Trophoblast cell (in vitro differentiated cells and primary cell): Measurements from ENCODE around the gene SSC5D.
"Not testable (repeated sequence)": the region's sequence is repeated elsewhere in the genome, so short reads cannot be mapped to it uniquely, and the experiment has no call there.

Experiments used
- DNase-seq, 2 donors: peaks; one replicate each; pipeline ENCODE4 v3.0.0-alpha.2; 2016
- H2AFZ ChIP-seq: 2 replicates; pipeline ENCODE4 v1.6.1; 2013; ENCODE audit warnings: low read length, moderate library complexity, mild to moderate bottlenecking; ENCODE audit not compliant: insufficient read depth, poor library complexity
- H2AK5ac ChIP-seq: 2 replicates; pipeline ENCODE4 v1.6.1; 2013; ENCODE audit warnings: mild to moderate bottlenecking, low read length
- H2BK120ac ChIP-seq: 2 replicates; pipeline ENCODE4 v1.6.1; 2013; ENCODE audit warnings: low read length, mild to moderate bottlenecking, moderate library complexity; ENCODE audit not compliant: insufficient read depth, poor library complexity
- H2BK12ac ChIP-seq: 2 replicates; pipeline ENCODE4 v1.6.1; 2013; ENCODE audit warnings: mild to moderate bottlenecking, low read length, moderate library complexity
- H2BK5ac ChIP-seq: 2 replicates; pipeline ENCODE4 v1.6.1; 2013; ENCODE audit warnings: low read length, low read depth, moderate library complexity, mild to moderate bottlenecking; ENCODE audit not compliant: poor library complexity
- H3K14ac ChIP-seq: 2 replicates; pipeline ENCODE4 v1.6.1; 2013; ENCODE audit warnings: mild to moderate bottlenecking, low read length
- H3K18ac ChIP-seq: 2 replicates; pipeline ENCODE4 v1.6.1; 2013; ENCODE audit warnings: mild to moderate bottlenecking, low read length
- H3K23ac ChIP-seq: 2 replicates; pipeline ENCODE4 v1.6.1; 2013; ENCODE audit warnings: low read length
- H3K27ac ChIP-seq: 2 replicates; pipeline ENCODE4 v1.5.1; 2013; ENCODE audit warnings: low read depth, mild to moderate bottlenecking, inconsistent platforms, low read length, moderate library complexity
- H3K27me3 ChIP-seq: 2 replicates; pipeline ENCODE4 v1.6.1; 2013; ENCODE audit warnings: inconsistent platforms, mild to moderate bottlenecking, low read length, moderate library complexity; ENCODE audit not compliant: insufficient read depth
- H3K36me3 ChIP-seq, 2 experiments: 1 replicate in 1 of 2; 2 replicates in 1 of 2; pipeline ENCODE4 v1.6.1; 2013; ENCODE audit warnings: low read length in 2 of 2, mild to moderate bottlenecking in 2 of 2, moderate library complexity in 1 of 2; ENCODE audit not compliant: insufficient read depth in 2 of 2, control insufficient read depth in 1 of 2
- H3K4ac ChIP-seq: 2 replicates; pipeline ENCODE4 v1.6.1; 2013; ENCODE audit warnings: low read depth, mild to moderate bottlenecking, low read length, moderate library complexity
- H3K4me1 ChIP-seq, 2 experiments: 1 replicate in 1 of 2; 2 replicates in 1 of 2; pipeline ENCODE4 v1.6.1; 2013; ENCODE audit warnings: low read length in 2 of 2, mild to moderate bottlenecking in 2 of 2, moderate library complexity in 1 of 2; ENCODE audit not compliant: insufficient read depth in 2 of 2, control insufficient read depth in 1 of 2
- H3K4me2 ChIP-seq: 2 replicates; pipeline ENCODE4 v1.6.1; 2013; ENCODE audit warnings: inconsistent platforms, mild to moderate bottlenecking, low read length, moderate library complexity
- H3K4me3 ChIP-seq: 2 replicates; pipeline ENCODE4 v1.5.1; 2013; ENCODE audit warnings: mild to moderate bottlenecking, low read depth, low read length, inconsistent platforms
- H3K79me1 ChIP-seq: one replicate; pipeline ENCODE4 v1.6.1; 2013; ENCODE audit warnings: low read length
- H3K79me2 ChIP-seq: 2 replicates; pipeline ENCODE4 v1.6.1; 2013; ENCODE audit warnings: low read length, mild to moderate bottlenecking; ENCODE audit not compliant: control insufficient read depth, insufficient read depth, poor library complexity
- H3K9ac ChIP-seq: 2 replicates; pipeline ENCODE4 v1.6.1; 2013; ENCODE audit warnings: mild to moderate bottlenecking, low read length
- H3K9me3 ChIP-seq: 2 replicates; pipeline ENCODE4 v1.6.1; 2013; ENCODE audit warnings: low read depth, mild to moderate bottlenecking, control low read depth, inconsistent platforms, low read length; ENCODE audit not compliant: insufficient read depth
- H4K12ac ChIP-seq: 2 replicates; pipeline ENCODE4 v1.6.1; 2013; ENCODE audit warnings: low read depth, mild to moderate bottlenecking, low read length, moderate library complexity
- H4K8ac ChIP-seq: 2 replicates; pipeline ENCODE4 v1.6.1; 2013; ENCODE audit warnings: low read depth, mild to moderate bottlenecking, low read length, moderate library complexity
- H4K91ac ChIP-seq: one replicate; pipeline ENCODE4 v1.6.1; 2013; ENCODE audit warnings: low read depth, mild to moderate bottlenecking, low read length, moderate library complexity
- WGBS: extraction: QIAGEN DNeasy Blood & Tissue Kit; methylation state at CpG from one replicate; pipeline ENCODE4 v1.1.7; 2013; ENCODE audit warnings: missing lambda C conversion rate; ENCODE audit not compliant: insufficient read length, insufficient coverage; ENCODE audit errors: extremely low coverage; 5-methylcytosine and 5-hydroxymethylcytosine counted together

SSC5D gene

DNA sequence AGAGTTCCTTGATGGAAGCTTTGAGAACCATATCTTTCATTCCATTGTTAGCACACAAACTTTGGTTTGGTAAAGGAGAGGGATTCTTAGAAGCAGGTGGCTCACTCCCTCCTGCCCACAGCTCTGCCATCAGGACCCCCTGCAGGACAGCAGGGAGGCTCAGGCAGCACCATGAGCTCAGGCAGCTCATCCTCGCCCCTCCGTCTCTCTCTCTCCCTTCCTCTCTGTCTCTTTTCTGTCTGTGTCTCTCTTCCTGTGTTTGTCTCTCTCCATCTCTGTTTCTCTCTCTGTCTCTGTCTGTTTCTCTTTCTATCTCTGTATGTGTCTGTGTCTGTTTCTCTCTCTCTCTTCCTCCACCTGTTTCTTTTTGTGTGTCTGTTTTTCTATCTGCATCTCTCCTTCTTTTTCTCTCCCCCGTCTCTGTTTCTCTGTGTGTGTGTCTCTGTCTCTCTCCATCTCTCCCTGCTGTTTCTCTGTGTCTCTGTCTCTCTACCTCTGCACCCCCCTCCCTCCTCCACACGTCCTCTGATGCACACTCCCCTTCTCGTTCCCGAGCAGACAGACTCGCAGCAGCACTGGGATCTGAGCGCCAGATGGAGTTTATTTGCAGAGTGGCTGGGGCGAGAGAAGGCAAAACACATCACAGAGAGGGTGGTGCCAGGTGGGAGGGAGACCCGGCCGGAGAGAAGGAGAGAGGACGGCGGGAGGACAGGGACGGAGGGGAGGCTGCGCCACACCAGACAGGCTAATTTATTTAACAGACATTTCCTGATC, 40.0 kb downstream of the SSC5D start:
- Histone ChIP-seq H3K14ac (no peak overlapping the region), H3K9ac (no peak overlapping the region), H3K4me3 (peak overlapping the region; percentile 1), H3K79me2 (no peaks in the 10 kb centered on the region), H3K79me1 (no peaks in the 10 kb centered on the region), H3K27ac (no peak overlapping the region), H2AK5ac (no peak overlapping the region), H3K27me3 (no peaks in the 10 kb centered on the region), H3K4ac (no peak overlapping the region), H3K4me1 (no peaks in the 10 kb centered on the region), H2BK12ac (no peak overlapping the region), H2BK5ac (no peak overlapping the region), H4K91ac (no peak overlapping the region), H3K18ac (no peak overlapping the region), H4K8ac (no peak overlapping the region), H3K36me3 (no peaks in the 10 kb centered on the region), H3K4me2 (no peak overlapping the region), H4K12ac (no peak overlapping the region), H2AFZ (no peak overlapping the region), H3K23ac (no peak overlapping the region), H3K9me3 (peaks cover 11% of the 10 kb centered on the region), H2BK120ac (no peak overlapping the region)
- no peak for DNase-seq
- no CpG with 5 or more reads among the region's 15 CpGs for WGBS

DNA sequence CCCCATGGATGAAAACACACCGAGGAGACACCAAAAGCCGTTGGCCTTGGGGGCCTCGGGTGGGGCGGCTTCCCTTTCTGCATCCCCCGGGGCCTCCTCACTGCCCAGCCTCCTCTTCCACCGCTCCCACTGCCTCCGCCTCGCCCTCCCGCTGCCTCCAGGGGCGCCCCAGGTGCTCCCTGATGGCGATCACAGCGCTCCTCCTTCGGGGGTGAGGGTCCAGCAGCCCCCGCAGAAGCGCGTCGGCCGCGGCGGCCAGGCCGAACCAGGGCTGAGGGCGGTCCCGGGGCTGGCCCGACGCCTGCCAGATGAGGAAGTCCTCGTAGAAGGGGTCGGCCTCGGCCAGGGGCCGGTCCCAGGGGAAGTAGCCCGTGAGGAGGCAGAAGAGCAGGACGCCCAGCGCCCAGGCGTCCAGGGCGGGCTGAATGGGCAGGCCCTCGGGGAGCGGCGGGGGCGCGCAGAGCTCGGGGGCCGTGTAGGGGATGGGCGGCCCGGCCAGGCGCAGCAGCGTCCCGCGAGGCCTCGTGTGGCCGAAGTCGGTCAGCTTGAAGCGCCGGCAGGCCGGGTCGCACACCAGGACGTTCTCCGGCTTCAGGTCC, 41.5 kb downstream of the SSC5D start:
- no CpG with 5 or more reads among the region's 56 CpGs for WGBS

DNA sequence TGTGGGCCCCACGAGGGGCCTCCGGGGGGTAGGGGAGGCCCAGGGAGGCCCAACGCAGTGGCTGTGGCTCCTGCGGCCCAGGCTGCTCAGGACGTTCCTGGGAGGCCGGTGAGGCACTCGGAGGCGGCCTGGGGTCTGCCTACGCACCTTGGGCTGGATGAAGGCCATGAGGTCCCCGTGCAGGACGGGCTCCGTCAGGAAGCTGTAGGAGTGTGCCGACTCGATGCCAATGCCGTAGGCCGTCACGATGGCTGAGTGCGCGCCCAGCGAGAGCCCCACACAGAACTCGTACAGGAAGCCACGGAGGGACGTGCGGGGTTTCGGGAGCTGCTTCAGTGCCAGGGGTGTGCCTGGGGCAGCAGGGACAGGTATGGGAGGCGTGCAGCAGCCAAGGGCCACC, 42.8 kb downstream of the SSC5D start:
- Histone ChIP-seq H3K36me3 (no peaks in the 10 kb centered on the region), H4K8ac (no peak overlapping the region), H3K9me3 (peaks cover 11% of the 10 kb centered on the region), H3K23ac (no peak overlapping the region), H3K14ac (no peak overlapping the region), H3K79me1 (no peaks in the 10 kb centered on the region), H2BK5ac (no peak overlapping the region), H2BK12ac (no peak overlapping the region), H3K79me2 (no peaks in the 10 kb centered on the region), H2BK120ac (no peak overlapping the region), H3K9ac (no peak overlapping the region), H3K27me3 (no peaks in the 10 kb centered on the region), H4K12ac (no peak overlapping the region), H3K18ac (no peak overlapping the region), H3K4me1 (no peaks in the 10 kb centered on the region), H3K4ac (no peak overlapping the region), H2AK5ac (no peak overlapping the region), H3K4me2 (no peak overlapping the region), H3K27ac (no peak overlapping the region), H4K91ac (no peak overlapping the region), H3K4me3 (no peak overlapping the region), H2AFZ (no peak overlapping the region)
- DNase-seq, result no peak
- no CpG with 5 or more reads among the region's 26 CpGs for WGBS

More for the DNA sequence above, 41.5 kb downstream of the SSC5D start:
- Histone ChIP-seq H3K14ac (no peak overlapping the region), H3K27ac (no peak overlapping the region), H3K9ac (no peak overlapping the region), H3K9me3 (peaks cover 11% of the 10 kb centered on the region), H3K4me2 (no peak overlapping the region), H3K4me3 (no peak overlapping the region), H2AFZ (no peak overlapping the region), H2BK12ac (no peak overlapping the region), H3K23ac (no peak overlapping the region), H3K4ac (no peak overlapping the region), H3K18ac (no peak overlapping the region), H3K36me3 (no peaks in the 10 kb centered on the region), H2AK5ac (no peak overlapping the region), H2BK120ac (no peak overlapping the region), H2BK5ac (no peak overlapping the region), H3K79me1 (no peaks in the 10 kb centered on the region), H4K12ac (no peak overlapping the region), H3K4me1 (no peaks in the 10 kb centered on the region), H3K79me2 (no peaks in the 10 kb centered on the region), H4K8ac (no peak overlapping the region), H4K91ac (no peak overlapping the region), H3K27me3 (no peaks in the 10 kb centered on the region)
- no peak for DNase-seq

DNA sequence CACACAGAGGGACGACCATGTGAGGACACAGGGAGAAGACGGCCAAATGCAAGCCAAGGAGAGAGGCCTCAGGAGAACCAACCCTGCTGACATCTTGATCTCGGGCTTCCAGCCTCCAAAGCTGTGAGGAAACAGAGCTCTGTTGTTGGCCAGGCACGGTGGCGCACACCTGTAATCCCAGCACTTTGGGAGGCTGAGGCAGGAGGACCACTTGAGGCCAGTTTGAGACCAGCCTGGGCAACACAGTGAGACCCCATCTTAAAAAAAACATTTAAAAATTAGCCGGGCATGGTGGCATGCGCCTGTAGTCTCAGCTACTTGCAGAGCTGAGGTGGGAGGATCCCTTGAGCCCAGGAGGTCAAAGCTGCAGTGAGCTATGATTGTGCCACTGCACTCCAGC, 46.0 kb downstream of the SSC5D start:
- H4K12ac ChIP-seq, H3K18ac ChIP-seq, H3K4me2 ChIP-seq, H3K4ac ChIP-seq, H2AK5ac ChIP-seq, H3K14ac ChIP-seq, H3K9me3 ChIP-seq, H3K23ac ChIP-seq, H3K79me2 ChIP-seq, H2BK12ac ChIP-seq, H3K4me3 ChIP-seq, H3K27me3 ChIP-seq, H3K9ac ChIP-seq, H3K27ac ChIP-seq, H3K36me3 ChIP-seq, H2AFZ ChIP-seq, H4K8ac ChIP-seq, H2BK5ac ChIP-seq, H3K79me1 ChIP-seq, DNase-seq, H2BK120ac ChIP-seq, H3K4me1 ChIP-seq, H4K91ac ChIP-seq: not testable (repeated sequence)
- WGBS, result no CpG with 5 or more reads among the region's 7 CpGs
